Activated T-cell treated with anti-CD3 and anti-CD28 coated beads, Interleukin-2, amount 50 U/mL, for 72 hours (primary cell): ENCODE data around the gene FASTKD2. TPM values are rescaled to one million over a fixed set of nuclear protein-coding genes. Genes with fewer than 3 reads are reported as not detected.

Experiments
- ATAC-seq, 2 donors: fragments of 150-1000 bp; cut with Tn5 transposase; replicated peaks in 1 of 2; 2 replicates each; pipeline ENCODE4 v1.10.0; 2021; ENCODE audit warnings: moderate library complexity in 2 of 2, mild to moderate bottlenecking in 1 of 2
- DNase-seq, 2 donors: peaks; one replicate each; pipeline ENCODE4 v3.0.0; 2021 to 2022; ENCODE audit warnings: mixed read lengths in 1 of 2
- H3K27ac Mint-ChIP-seq: one replicate; pipeline ENCODE4 v1.8.0; 2022; ENCODE audit warnings: mild to moderate bottlenecking, moderate library complexity, mixed read lengths
- H3K27me3 Mint-ChIP-seq: one replicate; pipeline ENCODE4 v1.8.0; 2022; ENCODE audit warnings: low read depth, mixed read lengths
- H3K36me3 Mint-ChIP-seq, 2 donors: one replicate each; pipeline ENCODE4 v1.8.0; 2022; ENCODE audit warnings: mixed read lengths in 2 of 2, mild to moderate bottlenecking in 1 of 2; ENCODE audit not compliant: insufficient read depth in 2 of 2
- H3K4me1 Mint-ChIP-seq: one replicate; pipeline ENCODE4 v1.8.0; 2022; ENCODE audit warnings: low read depth, mixed read lengths
- H3K4me3 Mint-ChIP-seq, 2 donors: one replicate each; pipeline ENCODE4 v1.8.0; 2022; ENCODE audit warnings: mild to moderate bottlenecking in 2 of 2, mixed read lengths in 2 of 2, moderate library complexity in 2 of 2
- H3K9me3 Mint-ChIP-seq, 2 donors: one replicate each; pipeline ENCODE4 v1.8.0; 2022; ENCODE audit warnings: mixed read lengths in 2 of 2
- total RNA-seq, 2 donors: library from RNA; stranded (reverse); gene quantifications; one replicate each; pipeline ENCODE4 v1.2.3, GENCODE V29; 2022

Gene FASTKD2
- total RNA-seq, 2 donors from 2014 or later: 24.9 to 26.6 TPM

DNA sequence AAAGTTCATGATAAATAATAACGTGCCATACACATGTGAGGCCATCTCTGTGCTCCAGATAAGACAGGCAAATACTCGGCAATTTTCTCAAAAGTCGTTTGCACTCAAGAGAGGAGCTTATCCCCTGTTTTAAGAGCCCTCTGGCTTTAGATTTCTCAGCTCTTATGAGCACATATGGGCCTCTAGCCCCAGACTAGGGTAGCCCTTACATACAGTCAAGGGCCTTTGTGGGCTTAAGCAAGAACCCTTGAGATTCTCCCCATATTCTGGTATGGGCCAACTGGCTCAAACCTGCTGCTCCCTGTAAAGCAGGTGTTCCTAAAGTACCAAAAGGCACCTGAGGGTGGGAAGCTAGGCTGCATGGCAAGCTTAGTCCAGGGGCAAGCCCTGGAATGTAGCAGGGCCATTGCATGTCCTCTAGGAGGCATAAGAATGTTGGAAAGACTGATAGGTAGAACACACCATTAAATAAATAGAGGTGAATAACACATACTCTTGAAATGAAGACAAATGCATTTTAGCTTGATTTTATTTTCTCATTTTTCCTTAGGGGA is 66.1 kb downstream of the FASTKD2 start:
- Mint-ChIP-seq H3K4me1 (no peaks in the 10 kb centered on the region), H3K9me3 (peaks cover 7 to 11% of the 10 kb centered on the region in 2 donors), H3K4me3 (no peak overlapping the region), H3K36me3 (peaks cover 2 to 6% of the 10 kb centered on the region in 2 donors), H3K27me3 (no peaks in the 10 kb centered on the region), H3K27ac (no peak overlapping the region)
- DNase-seq (no peak), ATAC-seq (no peak)

DNA sequence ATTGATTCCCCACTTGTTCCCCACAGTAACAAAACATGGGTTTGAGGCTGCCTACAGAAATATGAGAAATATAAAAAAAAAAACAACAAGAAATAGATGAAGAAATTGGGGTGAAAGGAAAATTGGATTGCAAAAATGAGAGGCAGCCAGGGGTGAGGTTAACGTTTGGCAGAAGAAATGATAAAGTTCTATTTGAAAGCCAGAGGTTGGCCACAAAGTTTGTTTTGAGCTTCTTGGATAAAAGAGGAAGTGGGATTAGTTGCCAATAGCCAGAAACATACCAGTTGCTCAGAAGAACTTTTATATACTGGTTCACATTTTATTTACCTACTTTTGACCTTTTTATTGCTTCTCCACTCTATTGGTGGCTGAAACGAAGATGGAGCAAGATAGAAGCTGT is 67.5 kb downstream of the FASTKD2 start:
- Mint-ChIP-seq H3K27me3 (no peaks in the 10 kb centered on the region), H3K9me3 (peaks cover 7 to 11% of the 10 kb centered on the region in 2 donors), H3K4me1 (no peaks in the 10 kb centered on the region), H3K4me3 (no peak overlapping the region), H3K27ac (no peak overlapping the region), H3K36me3 (peaks cover 2 to 6% of the 10 kb centered on the region in 2 donors)
- ATAC-seq (no peak), DNase-seq (no peak)

DNA sequence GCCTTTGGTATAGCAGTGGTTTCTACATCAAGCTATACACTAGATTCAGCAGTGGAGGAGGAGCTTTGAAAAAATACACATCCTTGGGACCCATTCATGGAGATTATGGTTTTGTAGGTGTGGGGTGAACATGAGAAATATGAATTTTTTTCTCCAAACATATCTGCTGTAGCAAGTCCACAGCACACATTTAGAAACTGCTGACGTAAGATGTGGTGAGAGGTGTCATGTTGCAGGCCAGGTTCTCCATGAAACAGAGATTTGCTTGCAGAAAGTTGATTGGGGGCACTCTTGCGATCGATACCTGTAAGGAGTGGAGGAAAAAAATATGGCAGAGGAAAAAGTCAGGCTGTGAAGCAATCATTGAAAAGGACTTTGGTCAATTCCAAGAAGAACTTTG is 67.9 kb downstream of the FASTKD2 start:
- no peak for DNase-seq
- no peak for ATAC-seq
- Mint-ChIP-seq H3K36me3 (peaks cover 2 to 6% of the 10 kb centered on the region in 2 donors), H3K27me3 (no peaks in the 10 kb centered on the region), H3K4me1 (no peaks in the 10 kb centered on the region), H3K4me3 (no peak overlapping the region), H3K9me3 (peaks cover 7 to 11% of the 10 kb centered on the region in 2 donors), H3K27ac (no peak overlapping the region)

DNA sequence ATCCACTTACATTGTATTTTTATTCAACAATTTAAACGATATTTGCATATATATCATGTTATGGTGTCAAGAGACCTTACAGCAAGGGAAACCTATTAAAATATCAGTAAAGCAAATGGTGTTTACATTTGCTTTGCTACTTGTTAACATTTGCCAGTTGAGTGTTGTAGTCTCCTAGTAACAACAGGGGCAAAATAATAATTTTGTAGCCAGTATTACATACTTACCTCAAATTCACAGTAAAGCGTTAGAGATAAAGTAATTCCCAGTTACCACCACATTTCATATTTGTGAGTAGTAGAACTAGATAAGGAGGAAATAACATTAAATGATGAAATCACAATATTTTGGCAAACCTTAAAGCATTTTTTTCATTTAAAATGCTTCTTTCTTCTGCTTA is 71.3 kb downstream of the FASTKD2 start:
- Mint-ChIP-seq H3K27ac (no peak overlapping the region), H3K36me3 (peaks cover 2 to 6% of the 10 kb centered on the region in 2 donors), H3K9me3 (peaks cover 7 to 11% of the 10 kb centered on the region in 2 donors), H3K4me3 (no peak overlapping the region), H3K4me1 (no peaks in the 10 kb centered on the region), H3K27me3 (no peaks in the 10 kb centered on the region)
- no peak for ATAC-seq
- DNase-seq: no peak

DNA sequence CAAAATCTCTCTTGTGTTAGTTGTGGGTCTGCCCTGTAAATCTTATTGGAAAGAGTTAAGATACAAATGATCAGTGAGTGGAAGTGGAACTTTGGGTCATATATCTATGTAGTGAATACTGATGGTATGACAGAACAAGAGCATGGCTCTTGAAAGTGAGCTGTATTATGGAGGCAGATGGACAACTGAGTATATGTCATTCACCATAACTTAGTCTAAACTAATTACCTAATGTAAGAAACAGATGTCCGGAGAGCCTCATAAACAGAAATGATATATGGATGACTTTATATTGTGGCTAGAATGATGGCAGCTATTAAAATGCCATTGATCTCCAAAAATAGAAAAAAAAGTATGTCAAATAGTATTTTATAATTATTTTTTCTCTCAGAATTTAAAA is 72.4 kb downstream of the FASTKD2 start:
- H3K27me3 Mint-ChIP-seq: no peaks in the 10 kb centered on the region
- no peak for ATAC-seq
- H3K36me3 Mint-ChIP-seq: peaks cover 2 to 6% of the 10 kb centered on the region in 2 donors
- H3K27ac Mint-ChIP-seq: no peak overlapping the region
- H3K4me3 Mint-ChIP-seq: no peak overlapping the region
- H3K9me3 Mint-ChIP-seq: peaks cover 7 to 11% of the 10 kb centered on the region in 2 donors
- DNase-seq: no peak
- H3K4me1 Mint-ChIP-seq: no peaks in the 10 kb centered on the region

DNA sequence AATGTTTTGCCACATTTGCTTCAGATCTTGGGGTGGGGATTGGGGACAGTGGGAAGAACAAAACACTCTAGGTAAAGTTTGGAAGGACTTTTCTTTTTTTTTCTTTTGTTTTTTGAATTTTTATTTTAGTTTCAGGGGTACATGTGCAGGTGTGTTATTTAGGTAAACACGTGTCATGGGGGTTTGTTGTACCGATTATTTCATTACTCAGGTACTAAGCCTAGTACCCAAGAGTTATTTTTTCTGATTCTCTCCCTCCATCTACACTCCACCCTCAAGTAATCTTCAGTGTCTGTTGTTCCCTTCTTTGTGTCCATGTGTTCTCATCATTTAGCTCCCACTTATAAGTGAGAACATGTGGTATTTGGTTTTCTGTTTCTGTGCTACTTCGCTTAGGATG is 73.3 kb downstream of the FASTKD2 start:
- H3K4me3 Mint-ChIP-seq: no peak overlapping the region
- H3K36me3 Mint-ChIP-seq: peaks cover 0 to 6% of the 10 kb centered on the region in 2 donors
- no peaks in the 10 kb centered on the region for H3K4me1 Mint-ChIP-seq
- no peak overlapping the region for H3K27ac Mint-ChIP-seq
- ATAC-seq (no peak), DNase-seq (no peak)
- H3K9me3 Mint-ChIP-seq: peaks cover 7% of the 10 kb centered on the region in 2 donors
- H3K27me3 Mint-ChIP-seq: no peaks in the 10 kb centered on the region

DNA sequence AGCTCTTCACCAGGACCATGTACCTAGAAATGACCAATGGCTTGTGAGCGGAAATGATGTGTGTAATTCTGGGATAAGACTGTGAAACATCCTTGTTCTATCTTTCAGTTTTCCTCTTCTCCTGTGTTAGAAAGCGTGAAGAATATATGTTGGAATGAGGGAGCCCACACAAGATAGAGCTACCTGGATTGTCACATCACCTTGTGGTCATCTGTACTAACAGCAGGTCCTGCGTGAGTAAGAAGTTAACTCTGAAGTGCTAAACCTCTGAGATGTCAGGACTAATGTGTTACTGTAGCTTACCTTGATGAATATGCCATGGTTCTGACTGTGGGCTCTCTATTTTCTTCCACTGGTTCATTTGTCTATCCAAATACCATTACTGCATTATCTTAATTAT is 75.6 kb downstream of the FASTKD2 start:
- Mint-ChIP-seq H3K9me3 (no peaks in the 10 kb centered on the region), H3K36me3 (no peaks in the 10 kb centered on the region), H3K4me3 (no peak overlapping the region), H3K27ac (no peak overlapping the region), H3K27me3 (no peaks in the 10 kb centered on the region), H3K4me1 (no peaks in the 10 kb centered on the region)
- ATAC-seq (no peak), DNase-seq (no peak)

Other genes with a start within 250 kb of the FASTKD2 start
- gene FAM237A, start 123.1 kb upstream of the FASTKD2 start, total RNA-seq: not detected
- not detected for gene DYTN, start 47.2 kb upstream of the FASTKD2 start, total RNA-seq
- under 1 TPM; 0.56 to 0.96 TPM for gene MDH1B, start 278 bp upstream of the FASTKD2 start, total RNA-seq
- gene CPO, start 173.9 kb downstream of the FASTKD2 start, total RNA-seq: under 1 TPM in 1 of 2 donors, not detected in 1; 0.21 TPM